ENCODE data around the gene ATP7B. TPM values are rescaled to one million over a fixed set of nuclear protein-coding genes. Genes with fewer than 3 reads are reported as not detected.

ATP7B gene
- total RNA-seq, 2 donors from 2014 or later, result 2.3 to 3.0 TPM

DNA sequence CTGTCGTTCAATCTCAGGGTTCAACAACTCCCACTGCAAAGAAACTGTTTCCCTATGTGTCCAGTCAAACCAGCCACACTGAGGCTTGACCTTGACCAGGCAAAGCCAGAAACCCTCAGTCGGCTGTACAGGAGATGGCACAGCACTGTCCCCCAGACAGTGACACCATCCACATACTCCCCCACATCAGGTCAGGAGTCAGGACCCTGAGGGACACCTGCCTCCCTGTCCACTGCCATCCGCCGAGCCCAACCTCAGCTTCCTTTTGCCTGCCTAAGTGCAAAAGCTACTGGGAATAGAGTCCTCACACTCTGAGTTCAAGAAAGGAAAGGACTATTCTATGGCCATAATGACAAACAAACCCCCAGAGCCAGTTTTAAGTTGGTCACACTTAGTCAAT is 66.8 kb downstream of the ATP7B start:
- H3K4me1 Mint-ChIP-seq (ENCODE audit: low read depth), result peaks cover 36% of the 10 kb centered on the region
- H3K27ac Mint-ChIP-seq, result no peak overlapping the region
- no peak for ATAC-seq (replicated peaks in 1 of 2)
- H3K9me3 Mint-ChIP-seq, result no peaks in the 10 kb centered on the region
- no peak for DNase-seq
- no peaks in the 10 kb centered on the region for H3K27me3 Mint-ChIP-seq (ENCODE audit: low read depth)
- no peaks in the 10 kb centered on the region for H3K36me3 Mint-ChIP-seq (ENCODE audit: insufficient read depth in 2 of 2)
- no peak overlapping the region for H3K4me3 Mint-ChIP-seq

DNA sequence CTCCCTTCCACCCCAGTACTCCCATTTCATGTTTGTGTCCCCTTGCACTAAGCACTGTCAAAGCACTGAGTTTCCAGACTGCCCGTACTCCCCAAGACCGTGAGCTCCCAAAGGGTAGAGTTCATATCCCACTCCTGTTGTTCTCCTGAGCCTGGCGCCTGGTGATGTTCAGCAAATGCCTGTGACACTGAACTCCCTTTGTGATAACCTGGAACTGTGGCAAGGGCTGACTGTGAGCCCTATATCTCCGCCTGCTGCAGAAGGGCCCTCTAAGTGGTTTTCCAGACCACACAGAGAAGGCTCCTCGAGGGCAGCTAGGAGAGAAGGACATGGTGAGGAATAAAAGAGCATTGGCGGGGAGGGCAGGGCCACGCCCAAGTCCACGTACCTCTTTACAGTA is 67.5 kb downstream of the ATP7B start:
- Mint-ChIP-seq H3K4me3 (no peak overlapping the region), H3K27ac (no peak overlapping the region), H3K9me3 (no peaks in the 10 kb centered on the region), H3K4me1 (ENCODE audit: low read depth) (peaks cover 36% of the 10 kb centered on the region), H3K27me3 (ENCODE audit: low read depth) (no peaks in the 10 kb centered on the region), H3K36me3 (ENCODE audit: insufficient read depth in 2 of 2) (no peaks in the 10 kb centered on the region)
- no peak for ATAC-seq (replicated peaks in 1 of 2)
- no peak for DNase-seq

DNA sequence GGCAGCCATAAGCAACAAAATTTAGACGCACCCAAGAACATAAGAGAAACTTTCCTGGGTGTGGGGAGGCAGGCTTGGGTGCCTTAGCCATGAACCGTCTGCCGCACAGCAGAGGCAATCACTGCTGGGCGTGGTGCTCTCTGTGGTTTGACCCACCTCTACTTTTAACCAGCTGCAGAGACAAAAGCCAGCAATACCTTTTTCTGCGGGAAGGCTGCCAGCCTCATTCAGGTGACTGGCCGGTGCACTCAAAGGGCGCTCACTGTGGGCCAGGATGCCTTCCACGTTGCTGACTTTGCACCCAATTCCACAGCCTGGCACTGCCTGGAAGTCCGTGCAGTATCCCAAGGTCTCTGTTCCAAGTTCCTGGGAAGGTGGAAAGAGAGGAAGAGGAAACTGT is 69.1 kb downstream of the ATP7B start:
- Mint-ChIP-seq H3K9me3 (no peaks in the 10 kb centered on the region), H3K4me3 (peak overlapping the region; percentile 38 to 47), H3K27ac (no peak overlapping the region), H3K36me3 (ENCODE audit: insufficient read depth in 2 of 2) (no peaks in the 10 kb centered on the region), H3K4me1 (ENCODE audit: low read depth) (peaks cover 36% of the 10 kb centered on the region), H3K27me3 (ENCODE audit: low read depth) (no peaks in the 10 kb centered on the region)
- DNase-seq (no peak), ATAC-seq (replicated peaks in 1 of 2) (peak in 1 of 2 donors; percentile 23)

DNA sequence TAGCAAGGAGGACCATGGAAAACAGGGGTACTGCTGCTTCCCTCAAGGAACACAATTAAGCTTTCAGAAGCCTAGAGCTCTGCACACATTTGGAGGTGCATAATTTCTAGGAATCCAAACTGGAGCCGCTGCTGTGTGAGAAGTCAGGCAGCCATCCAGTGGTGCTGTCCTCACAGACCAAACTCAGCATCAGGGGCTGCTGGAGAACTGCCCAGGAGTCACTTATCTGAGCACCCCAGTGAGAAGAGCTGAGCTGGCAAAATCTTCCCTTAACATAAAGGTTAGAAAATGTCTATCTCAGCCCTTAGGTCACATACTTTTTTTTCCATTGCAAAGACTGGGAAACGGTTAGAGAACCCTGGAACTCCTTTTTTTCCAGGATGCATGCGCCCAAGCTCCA is 72.8 kb downstream of the ATP7B start:
- no peaks in the 10 kb centered on the region for H3K27me3 Mint-ChIP-seq (ENCODE audit: low read depth)
- H3K27ac Mint-ChIP-seq, result no peak overlapping the region
- no peaks in the 10 kb centered on the region for H3K9me3 Mint-ChIP-seq
- ATAC-seq (replicated peaks in 1 of 2), result no peak
- no peak for DNase-seq
- H3K4me3 Mint-ChIP-seq, result no peak overlapping the region
- peaks cover 20% of the 10 kb centered on the region for H3K4me1 Mint-ChIP-seq (ENCODE audit: low read depth)
- no peaks in the 10 kb centered on the region for H3K36me3 Mint-ChIP-seq (ENCODE audit: insufficient read depth in 2 of 2)

DNA sequence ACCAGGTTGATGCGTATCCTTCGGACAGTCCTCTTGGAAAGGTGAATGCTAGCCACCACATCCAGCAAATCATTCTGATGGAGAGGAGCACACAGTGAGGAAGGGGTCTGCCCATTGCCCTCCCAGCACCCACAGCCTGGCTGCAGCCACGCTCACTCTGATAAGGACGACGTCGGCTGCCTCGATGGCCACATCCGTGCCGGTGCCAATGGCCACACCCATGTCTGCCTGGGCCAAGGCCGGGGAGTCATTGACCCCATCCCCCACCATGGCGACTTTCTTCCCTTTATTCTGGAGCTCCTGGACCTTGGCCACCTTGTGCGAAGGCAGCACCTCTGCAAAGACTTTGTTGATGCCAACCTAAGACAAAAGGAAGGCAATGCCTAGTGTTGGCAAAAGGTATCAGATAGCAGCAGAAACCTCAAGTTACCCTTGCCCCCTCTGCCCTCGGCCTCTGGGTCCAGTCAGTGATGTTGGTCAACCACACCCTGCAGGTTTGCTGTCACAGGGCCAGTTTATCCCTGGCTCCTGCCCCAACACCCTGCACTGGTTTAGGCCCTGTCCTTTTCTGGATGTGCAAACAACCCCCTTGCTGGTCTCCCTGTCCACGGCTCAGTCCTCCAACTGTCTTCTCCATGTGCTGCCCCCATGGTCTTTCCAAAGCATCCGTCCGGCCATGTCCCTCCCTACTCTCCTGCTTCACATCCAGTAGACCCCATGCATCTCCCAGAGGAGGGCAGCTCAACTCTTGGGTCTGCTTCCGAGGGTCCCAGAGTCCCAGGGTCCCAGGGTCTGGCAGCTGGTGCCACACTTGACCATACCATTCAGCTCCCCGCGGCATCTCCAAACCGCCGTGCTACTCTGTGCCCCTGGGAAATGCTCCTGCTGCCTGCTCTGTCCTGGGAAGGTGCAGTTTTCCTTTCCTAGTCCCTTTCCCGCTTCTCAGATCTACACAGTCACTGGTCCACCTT is 73.6 kb downstream of the ATP7B start:
- no peak for ATAC-seq (replicated peaks in 1 of 2)
- no peak for DNase-seq
- no peaks in the 10 kb centered on the region for H3K36me3 Mint-ChIP-seq (ENCODE audit: insufficient read depth in 2 of 2)

DNA sequence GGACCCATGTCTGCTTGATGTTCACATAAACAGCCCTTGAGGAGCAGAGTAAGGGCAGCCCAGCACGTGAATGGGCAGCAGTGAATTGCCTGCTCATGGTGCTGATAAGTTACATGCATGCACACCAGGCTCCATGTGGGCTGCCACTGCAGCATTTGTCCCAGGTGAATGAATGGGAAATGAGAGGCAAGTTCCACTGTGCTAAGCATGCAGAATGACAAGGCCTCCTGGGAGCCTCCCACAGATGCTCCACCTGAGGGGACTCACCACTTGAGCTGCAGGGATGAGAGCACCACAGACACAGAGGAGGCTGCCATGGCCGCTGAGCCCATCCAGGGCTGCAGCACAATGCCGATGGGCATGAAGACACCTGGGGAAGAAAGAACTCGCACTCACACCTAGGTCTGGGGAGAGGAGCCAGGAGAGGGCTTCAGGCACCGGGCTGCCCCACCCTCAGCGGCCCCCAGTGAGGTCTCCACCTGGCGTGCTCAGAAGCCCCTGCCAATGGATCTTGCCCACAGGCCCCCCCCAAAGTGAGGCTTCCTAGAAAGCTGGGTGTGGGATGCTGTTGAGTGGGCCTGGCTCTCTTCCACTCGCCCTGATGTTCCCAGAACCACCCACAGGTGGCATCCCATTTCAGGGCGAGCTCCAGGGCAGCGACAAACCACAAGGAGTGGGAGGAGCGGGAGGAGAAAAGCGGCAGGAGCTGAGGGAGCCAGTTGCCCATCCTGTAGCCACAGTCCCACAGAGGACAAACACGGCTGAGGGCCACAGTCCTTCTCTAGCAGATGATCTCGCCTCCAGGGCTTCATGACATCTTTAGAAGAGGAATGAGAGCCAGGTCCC is 75.7 kb downstream of the ATP7B start:
- H3K27ac Mint-ChIP-seq, result no peak overlapping the region
- H3K4me3 Mint-ChIP-seq, result no peak overlapping the region
- ATAC-seq (replicated peaks in 1 of 2) (no peak), DNase-seq (no peak)
- no peaks in the 10 kb centered on the region for H3K27me3 Mint-ChIP-seq (ENCODE audit: low read depth)
- H3K36me3 Mint-ChIP-seq (ENCODE audit: insufficient read depth in 2 of 2), result no peaks in the 10 kb centered on the region
- no peaks in the 10 kb centered on the region for H3K9me3 Mint-ChIP-seq
- no peaks in the 10 kb centered on the region for H3K4me1 Mint-ChIP-seq (ENCODE audit: low read depth)

More for the DNA sequence above, 73.6 kb downstream of the ATP7B start:
- Mint-ChIP-seq H3K4me1 (ENCODE audit: low read depth) (peaks cover 12% of the 10 kb centered on the region), H3K27ac (no peak overlapping the region), H3K4me3 (no peak overlapping the region), H3K27me3 (ENCODE audit: low read depth) (no peaks in the 10 kb centered on the region), H3K9me3 (no peaks in the 10 kb centered on the region)

DNA sequence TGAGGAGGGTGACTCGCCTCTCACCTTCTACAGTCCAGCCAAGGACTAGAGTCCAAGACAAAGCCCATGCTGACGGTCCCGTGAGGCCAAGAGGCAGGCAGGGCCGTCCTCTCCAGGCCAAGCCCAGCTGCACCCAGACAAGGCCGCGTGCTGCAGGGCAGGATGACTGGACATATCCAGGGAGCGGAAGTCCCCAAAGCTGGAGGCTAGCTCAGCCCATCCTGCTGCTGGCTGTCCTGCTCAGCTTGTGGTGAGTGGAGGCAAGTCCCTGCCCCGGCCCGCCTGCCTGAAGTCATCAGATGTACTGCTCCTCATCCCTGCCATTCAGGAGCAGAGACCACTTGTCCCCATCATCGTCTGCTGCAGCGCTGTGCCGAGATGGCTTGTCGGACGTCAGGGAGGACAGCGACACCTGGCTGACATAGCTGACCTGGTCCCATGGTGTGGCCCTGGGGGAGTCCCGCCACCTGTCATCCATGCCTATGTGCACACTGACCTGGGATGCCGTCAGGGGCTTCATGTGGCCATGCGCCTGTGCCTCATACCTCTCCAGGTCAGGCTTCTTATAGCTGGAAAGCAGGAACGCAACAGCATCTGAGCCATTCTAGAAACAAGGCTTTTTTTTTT is 76.7 kb downstream of the ATP7B start:
- H3K9me3 Mint-ChIP-seq, result no peaks in the 10 kb centered on the region
- no peak for DNase-seq
- ATAC-seq (replicated peaks in 1 of 2), result no peak
- H3K4me3 Mint-ChIP-seq, result no peak overlapping the region
- no peaks in the 10 kb centered on the region for H3K36me3 Mint-ChIP-seq (ENCODE audit: insufficient read depth in 2 of 2)
- no peaks in the 10 kb centered on the region for H3K27me3 Mint-ChIP-seq (ENCODE audit: low read depth)
- no peak overlapping the region for H3K27ac Mint-ChIP-seq
- H3K4me1 Mint-ChIP-seq (ENCODE audit: low read depth), result no peaks in the 10 kb centered on the region

DNA sequence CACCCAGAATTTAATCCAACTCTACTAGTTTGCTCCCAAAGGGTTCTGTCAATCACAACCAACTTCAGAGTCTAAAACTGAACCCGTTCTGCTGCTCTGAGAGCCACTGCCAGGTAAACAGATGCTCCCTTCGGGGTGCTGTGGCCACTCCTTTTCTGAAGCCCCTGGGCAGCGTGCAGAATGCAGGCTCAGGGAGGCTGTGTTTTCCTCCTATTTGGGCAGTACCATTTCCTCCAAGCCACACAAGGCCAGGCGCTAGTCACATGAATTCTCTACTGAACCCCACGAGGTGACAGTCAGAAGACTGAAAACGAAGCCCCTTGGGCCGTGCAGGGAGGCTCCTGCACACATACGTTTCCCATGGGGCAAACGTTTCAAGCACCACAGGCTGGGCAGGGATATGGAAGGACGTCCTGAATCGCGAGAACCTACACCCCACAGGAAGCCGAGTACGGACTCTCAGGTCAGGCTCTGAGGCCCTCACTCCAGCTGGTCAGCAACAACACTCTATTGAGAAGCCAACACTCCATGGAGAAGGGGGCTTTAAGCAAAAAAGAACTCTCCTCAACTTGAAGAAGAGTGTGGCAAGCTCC is 77.7 kb downstream of the ATP7B start:
- no peaks in the 10 kb centered on the region for H3K9me3 Mint-ChIP-seq

DNA sequence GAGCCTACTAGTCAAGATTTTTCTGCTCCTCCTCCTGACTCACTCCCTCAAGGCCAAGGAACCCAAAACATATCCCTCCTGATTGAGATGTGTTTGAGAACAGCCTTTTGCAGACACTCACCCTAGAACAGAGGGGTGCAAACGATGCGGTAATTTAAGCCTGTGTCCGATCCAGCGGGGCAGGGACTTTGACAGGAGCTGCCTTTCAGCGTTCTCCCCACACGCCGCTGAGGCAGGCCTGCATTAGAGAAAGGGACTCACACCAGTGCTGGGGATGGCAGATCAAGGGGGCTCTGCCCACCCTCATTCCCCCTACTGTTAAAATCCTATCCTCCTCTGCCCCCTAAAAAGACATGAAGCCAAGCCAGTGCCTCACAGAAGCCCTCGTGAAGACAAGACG is 79.0 kb downstream of the ATP7B start:
- Mint-ChIP-seq H3K27me3 (ENCODE audit: low read depth) (no peaks in the 10 kb centered on the region), H3K27ac (no peak overlapping the region), H3K4me3 (no peak overlapping the region), H3K36me3 (ENCODE audit: insufficient read depth in 2 of 2) (no peaks in the 10 kb centered on the region), H3K9me3 (no peaks in the 10 kb centered on the region), H3K4me1 (ENCODE audit: low read depth) (no peaks in the 10 kb centered on the region)
- no peak for DNase-seq
- ATAC-seq (replicated peaks in 1 of 2), result no peak

More for the DNA sequence above, 77.7 kb downstream of the ATP7B start:
- Mint-ChIP-seq H3K27ac (no peak overlapping the region), H3K36me3 (ENCODE audit: insufficient read depth in 2 of 2) (no peaks in the 10 kb centered on the region), H3K4me1 (ENCODE audit: low read depth) (no peaks in the 10 kb centered on the region), H3K4me3 (no peak overlapping the region), H3K27me3 (ENCODE audit: low read depth) (no peaks in the 10 kb centered on the region)
- ATAC-seq (replicated peaks in 1 of 2), result no peak
- no peak for DNase-seq

DNA sequence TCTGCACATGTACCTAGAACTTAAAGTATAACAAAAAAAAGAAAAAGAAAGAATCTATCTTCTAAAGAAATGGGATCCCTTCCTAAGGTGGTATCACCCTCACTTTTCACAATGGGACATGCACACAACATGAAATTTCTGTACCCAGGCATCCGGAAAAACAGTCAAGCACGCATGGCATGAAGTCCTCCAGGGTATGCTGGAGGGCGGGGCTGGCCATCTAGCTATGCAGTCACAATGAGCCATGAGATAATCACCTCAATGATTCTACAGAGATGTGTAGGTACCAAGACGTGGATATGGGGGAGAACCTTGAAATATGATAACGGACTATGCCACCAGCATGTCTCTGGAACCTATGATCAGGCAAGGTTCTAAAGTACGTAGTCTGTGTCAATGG is 79.6 kb downstream of the ATP7B start:
- Mint-ChIP-seq H3K9me3 (no peaks in the 10 kb centered on the region), H3K27me3 (ENCODE audit: low read depth) (no peaks in the 10 kb centered on the region), H3K4me3 (no peak overlapping the region), H3K27ac (no peak overlapping the region), H3K36me3 (ENCODE audit: insufficient read depth in 2 of 2) (no peaks in the 10 kb centered on the region), H3K4me1 (ENCODE audit: low read depth) (no peaks in the 10 kb centered on the region)
- ATAC-seq (replicated peaks in 1 of 2) (no peak), DNase-seq (no peak)

DNA sequence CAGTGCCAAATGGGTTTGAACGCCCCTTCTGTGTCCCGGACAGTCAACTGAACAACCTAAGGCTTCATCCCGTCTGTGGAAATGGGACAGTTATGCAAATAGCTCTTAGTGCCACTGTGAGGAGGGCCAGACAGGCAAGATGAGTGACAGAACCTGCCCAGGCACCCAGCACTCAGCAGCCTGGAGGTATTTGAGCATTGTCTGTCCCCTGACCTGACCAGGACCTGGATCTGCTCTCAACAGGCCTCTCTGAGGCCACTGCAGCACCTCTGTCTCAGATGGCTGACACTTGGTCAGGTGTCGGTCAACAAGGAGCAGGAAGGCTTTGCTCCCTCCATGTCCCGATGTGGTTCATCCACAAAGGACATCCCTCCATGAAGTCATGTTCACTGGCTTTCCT is 81.6 kb downstream of the ATP7B start:
- H3K27ac Mint-ChIP-seq, result no peak overlapping the region
- DNase-seq, result no peak
- peaks cover 6% of the 10 kb centered on the region for H3K27me3 Mint-ChIP-seq (ENCODE audit: low read depth)
- no peak for ATAC-seq (replicated peaks in 1 of 2)
- no peaks in the 10 kb centered on the region for H3K9me3 Mint-ChIP-seq
- H3K4me3 Mint-ChIP-seq, result no peak overlapping the region
- no peaks in the 10 kb centered on the region for H3K36me3 Mint-ChIP-seq (ENCODE audit: insufficient read depth in 2 of 2)
- peaks cover 7% of the 10 kb centered on the region for H3K4me1 Mint-ChIP-seq (ENCODE audit: low read depth)

DNA sequence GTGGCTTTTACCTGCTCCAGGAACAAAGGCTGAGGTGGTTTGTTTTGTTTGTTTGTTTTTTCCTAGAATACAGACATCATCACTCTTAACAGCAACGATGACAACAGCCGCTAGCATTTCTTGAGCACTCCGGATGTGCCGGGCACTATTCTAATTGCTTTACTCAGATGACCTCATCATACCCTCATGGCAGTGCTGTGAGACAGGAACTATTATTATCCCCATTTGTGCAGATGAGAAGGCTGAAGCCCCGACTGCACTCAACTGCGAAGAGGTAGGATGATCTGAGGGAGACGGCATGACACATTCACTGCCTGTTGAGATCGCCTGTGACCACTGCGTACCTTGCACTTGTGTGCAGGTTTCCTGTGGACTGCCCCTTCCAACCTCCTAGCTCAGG is 83.0 kb downstream of the ATP7B start:
- H3K9me3 Mint-ChIP-seq, result no peaks in the 10 kb centered on the region
- no peak overlapping the region for H3K27ac Mint-ChIP-seq
- H3K4me3 Mint-ChIP-seq, result no peak overlapping the region
- H3K27me3 Mint-ChIP-seq (ENCODE audit: low read depth), result peaks cover 6% of the 10 kb centered on the region
- DNase-seq, result no peak
- peaks cover 16% of the 10 kb centered on the region for H3K4me1 Mint-ChIP-seq (ENCODE audit: low read depth)
- ATAC-seq (replicated peaks in 1 of 2), result no peak
- no peaks in the 10 kb centered on the region for H3K36me3 Mint-ChIP-seq (ENCODE audit: insufficient read depth in 2 of 2)

DNA sequence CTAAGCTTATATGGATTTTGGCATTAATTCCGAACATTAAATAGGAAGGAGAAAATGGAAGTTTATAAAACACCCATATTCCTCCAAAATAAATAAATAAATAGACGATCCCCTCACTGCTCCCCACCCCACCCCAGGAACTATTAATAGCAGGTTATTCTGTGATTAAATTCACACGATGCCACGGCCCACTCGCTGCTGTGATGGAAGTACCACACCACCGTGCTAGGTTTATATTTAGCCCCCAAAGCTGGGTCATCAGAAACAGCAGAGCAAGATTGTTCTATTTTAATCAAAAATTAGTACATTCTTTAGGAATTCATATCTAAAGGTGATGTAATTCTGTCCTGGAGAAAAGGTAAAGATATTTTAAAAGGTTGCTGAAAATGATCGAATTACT is 84.1 kb downstream of the ATP7B start:
- Mint-ChIP-seq H3K4me3 (no peak overlapping the region), H3K27ac (no peak overlapping the region), H3K27me3 (ENCODE audit: low read depth) (peaks cover 6% of the 10 kb centered on the region), H3K36me3 (ENCODE audit: insufficient read depth in 2 of 2) (no peaks in the 10 kb centered on the region), H3K9me3 (no peaks in the 10 kb centered on the region), H3K4me1 (ENCODE audit: low read depth) (peaks cover 21% of the 10 kb centered on the region)
- no peak for ATAC-seq (replicated peaks in 1 of 2)
- DNase-seq, result no peak
